HepG2 (cell line): Measurements from ENCODE around the gene SIAH2. TPM values are rescaled to one million over a fixed set of nuclear protein-coding genes. Genes with fewer than 3 reads are reported as not detected.

Experiments
- AGO2 ChIP-seq: fragments of 200-400 bp; formaldehyde crosslinking; optimal IDR thresholded peaks from 2 replicates; pipeline ENCODE3; 2017; ENCODE audit warnings: mild to moderate bottlenecking, low read depth, low read length, moderate library complexity
- CBX1 ChIP-seq: IDR thresholded peaks from one replicate; pipeline ENCODE4 v1.6.1; 2016; ENCODE audit warnings: antibody characterized with exemption, low read depth
- CHD4 ChIP-seq: fragments of 200-600 bp; sonication (generic); IDR thresholded peaks from 2 replicates; pipeline ENCODE4 v1.7.0; 2017; ENCODE audit warnings: mild to moderate bottlenecking, low read length, borderline replicate concordance
- HNF4G ChIP-seq, 2 experiments: sonication (generic) in 1 of 2; formaldehyde crosslinking in 1 of 2; IDR thresholded peaks; 2 replicates each; pipeline versions ENCODE4 v1.4.0 to v1.6.1; 2011 to 2020; ENCODE audit warnings: borderline replicate concordance in 2 of 2, low read depth in 2 of 2, mild to moderate bottlenecking in 2 of 2, low read length in 1 of 2, missing genetic modification reagents in 1 of 2, moderate library complexity in 1 of 2
- IRX3 ChIP-seq: sonication (generic); formaldehyde crosslinking; IDR thresholded peaks from 2 replicates; pipeline ENCODE4 v1.8.1; 2023; ENCODE audit warnings: mild to moderate bottlenecking, low read depth, missing genetic modification reagents, borderline replicate concordance
- KDM2A ChIP-seq: sonication (generic); formaldehyde crosslinking; IDR thresholded peaks from 2 replicates; pipeline ENCODE4 v1.4.0; 2020; ENCODE audit warnings: low read depth, missing genetic modification reagents, borderline replicate concordance
- MAZ ChIP-seq, 2 experiments: sonication (generic) in 1 of 2; formaldehyde crosslinking in 1 of 2; IDR thresholded peaks; 2 replicates each; pipeline versions ENCODE4 v1.5.0 to v1.6.1; 2012 to 2020; ENCODE audit warnings: low read depth in 2 of 2, mild to moderate bottlenecking in 2 of 2, borderline replicate concordance in 1 of 2, improper control_type of control experiment in 1 of 2, low read length in 1 of 2, missing genetic modification reagents in 1 of 2, moderate library complexity in 1 of 2
- NCOR1 ChIP-seq: fragments of 200-600 bp; sonication (generic); IDR thresholded peaks from 2 replicates; pipeline ENCODE4 v1.7.0; 2017; ENCODE audit warnings: antibody characterized with exemption, low read length, borderline replicate concordance
- NR2F6 ChIP-seq, 2 experiments: IDR thresholded peaks; 2 replicates each; pipeline ENCODE4 v1.6.1; 2016; ENCODE audit warnings: antibody characterized with exemption in 1 of 2, mild to moderate bottlenecking in 1 of 2
- RXRB ChIP-seq: IDR thresholded peaks from 2 replicates; pipeline ENCODE4 v1.6.1; 2016; ENCODE audit warnings: borderline replicate concordance, missing genetic modification reagents, missing compliant biosample characterization
- SALL1 ChIP-seq: sonication (generic); formaldehyde crosslinking; IDR thresholded peaks from 2 replicates; pipeline ENCODE4 v1.8.0; 2022; ENCODE audit warnings: mild to moderate bottlenecking, missing genetic modification reagents
- SPEN ChIP-seq: sonication (generic); formaldehyde crosslinking; IDR thresholded peaks from 2 replicates; pipeline ENCODE4 v1.5.1; 2020; ENCODE audit warnings: low read depth, mild to moderate bottlenecking, missing genetic modification reagents
- TEAD3 ChIP-seq: optimal IDR thresholded peaks from 2 replicates; pipeline ENCODE3; 2016; ENCODE audit warnings: borderline replicate concordance
- ZC3H13 ChIP-seq: sonication (generic); formaldehyde crosslinking; IDR thresholded peaks from 2 replicates; pipeline ENCODE4 v1.8.1; 2023; ENCODE audit warnings: mild to moderate bottlenecking, missing genetic modification reagents, moderate library complexity
- ZFX ChIP-seq: sonication (generic); formaldehyde crosslinking; IDR thresholded peaks from 2 replicates; pipeline ENCODE4 v1.4.0; 2020; ENCODE audit warnings: mild to moderate bottlenecking, low read depth, missing genetic modification reagents, moderate library complexity
- ZNF235 ChIP-seq: sonication (generic); formaldehyde crosslinking; IDR thresholded peaks from 2 replicates; pipeline ENCODE4 v1.8.1; 2023; ENCODE audit warnings: mild to moderate bottlenecking, missing genetic modification reagents, borderline replicate concordance
- ZNF326 ChIP-seq: sonication (generic); formaldehyde crosslinking; IDR thresholded peaks from 2 replicates; pipeline ENCODE4 v1.4.0; 2020; ENCODE audit warnings: missing genetic modification reagents, borderline replicate concordance
- ZNF331 ChIP-seq: sonication (generic); formaldehyde crosslinking; IDR thresholded peaks from 2 replicates; pipeline ENCODE4 v1.4.0; 2020; ENCODE audit warnings: missing genetic modification reagents
- ZNF468 ChIP-seq: sonication (generic); formaldehyde crosslinking; IDR thresholded peaks from 2 replicates; pipeline ENCODE4 v1.8.0; 2022; ENCODE audit warnings: mild to moderate bottlenecking, moderate library complexity, missing genetic modification reagents
- ZNF776 ChIP-seq: sonication (generic); formaldehyde crosslinking; IDR thresholded peaks from 2 replicates; pipeline ENCODE4 v1.4.0; 2020; ENCODE audit warnings: mild to moderate bottlenecking, missing genetic modification reagents
- polyA plus RNA-seq, 8 experiments: library from polyadenylated mRNA; depleted of rRNA in 3 of 8; stranded (reverse) in 7 of 8; unstranded in 1 of 8; fragments of >200 nt; fragmentation: Illumina TruSeq in 4 of 8; extraction: Trizol in 4 of 8; gene quantifications; 2 replicates each; pipeline versions ENCODE4 v1.2.1 to v1.2.3, GENCODE V29; 2011 to 2016; ENCODE audit warnings: low read depth in 4 of 8, missing spikeins in 1 of 8, mixed read lengths in 1 of 8; ENCODE audit not compliant: insufficient read depth in 1 of 8
- total RNA-seq, 5 experiments: library from RNA; depleted of rRNA; stranded (reverse); fragments of >200 nt; fragmentation: Illumina TruSeq; extraction: Trizol; gene quantifications; 2 replicates each; pipeline ENCODE4 v1.2.3, GENCODE V29; 2016; ENCODE audit warnings: low read depth in 1 of 5

SIAH2 gene
- total and polyA plus RNA-seq, 2 of the 13 experiments (the other 11 are each of a cell fraction or from before 2014, with no cell fraction given) = 71.8 to 117 TPM

GRCh38 chr3:150739877-150740645, 22.9 kb downstream of the SIAH2 start (continued):
- TF ChIP-seq NR2F6 (IDR thresholded peaks at IDR 0.05) (no peak; the same call in 1 of the 2 replicates), NR2F6 (CRISPR knock-in tag; IDR thresholded peaks at IDR 0.05) (0 out of 2 replicates have a peak, but pooled peaks have one; percentile 12), IRX3 (CRISPR knock-in tag) (no peak), MAZ (IDR thresholded peaks at IDR 0.05; ENCODE audit: borderline replicate concordance, low read depth, low read length) (no peak), MAZ (CRISPR knock-in tag; IDR thresholded peaks at IDR 0.05; ENCODE audit: low read depth) (0 out of 2 replicates have a peak, but pooled peaks have one; percentile 21), AGO2 (peak; percentile 15), HNF4G (IDR thresholded peaks at IDR 0.05; ENCODE audit: borderline replicate concordance, low read depth, low read length) (peak; percentile 23; the same call in 1 of the 2 replicates), HNF4G (CRISPR knock-in tag; IDR thresholded peaks at IDR 0.05; ENCODE audit: borderline replicate concordance, low read depth) (no peak), RXRB (CRISPR knock-in tag) (0 out of 2 replicates have a peak, but pooled peaks have one; percentile 3), CHD4 (no peak), ZNF468 (0 out of 2 replicates have a peak, but pooled peaks have one; percentile 49), ZFX (CRISPR knock-in tag) (peak; percentile 11; the same call in 1 of the 2 replicates), ZNF326 (CRISPR knock-in tag) (0 out of 2 replicates have a peak, but pooled peaks have one; percentile 81), SALL1 (CRISPR knock-in tag) (peak; percentile 62), KDM2A (peak; percentile 8; the same call in 1 of the 2 replicates), ZNF235 (CRISPR knock-in tag) (no peak), NCOR1 (peak; percentile 55; the same call in 1 of the 2 replicates), CBX1 (peak; percentile 12), ZC3H13 (CRISPR knock-in tag) (peak; percentile 95), TEAD3 (peak; percentile 21), ZNF331 (CRISPR knock-in tag) (peak; percentile 0; the same call in 1 of the 2 replicates), ZNF776 (0 out of 2 replicates have a peak, but pooled peaks have one; percentile 45), SPEN (CRISPR knock-in tag) (0 out of 2 replicates have a peak, but pooled peaks have one; percentile 25)
